ENCODE measurements around the gene GRM3.

GRM3 gene

DNA sequence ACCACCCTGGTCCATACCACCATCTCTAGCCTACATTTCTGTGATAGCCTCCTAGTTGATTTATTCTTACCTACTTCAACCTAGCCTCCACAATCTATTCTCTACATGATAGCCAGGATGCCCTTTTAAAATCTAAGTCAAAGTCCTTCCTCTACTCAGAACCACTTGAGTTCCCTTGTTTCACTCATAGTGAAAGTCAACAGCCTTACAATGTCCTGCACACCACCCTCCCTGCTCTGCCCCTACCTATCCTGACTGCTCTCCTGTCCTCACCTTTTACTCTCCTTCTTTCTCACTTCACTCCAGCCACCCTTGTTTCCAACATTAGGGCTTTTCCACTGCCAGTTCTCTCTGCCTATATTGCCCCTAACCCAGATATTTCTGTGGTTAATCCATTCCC lies 146.7 kb downstream of the GRM3 start:
- no peak for DNase-seq

DNA sequence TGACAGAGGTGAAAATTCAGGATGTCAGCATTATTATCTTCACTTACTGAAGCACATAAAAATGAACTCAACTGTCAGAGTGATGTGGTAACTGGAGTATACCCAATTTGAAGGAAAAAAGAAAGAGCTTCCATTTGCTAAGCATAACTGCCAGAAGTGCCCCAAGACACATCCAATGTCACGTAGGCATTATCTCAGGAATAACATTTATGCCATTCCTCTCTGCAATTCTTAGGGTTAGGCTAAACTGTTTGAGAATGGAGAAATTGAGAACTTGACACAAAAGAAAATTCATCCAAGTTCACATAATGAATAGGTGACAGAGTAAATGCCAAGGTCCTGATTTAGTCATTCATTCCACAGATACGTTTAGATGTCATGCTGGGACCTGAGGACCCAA lies 148.6 kb downstream of the GRM3 start:
- no peak for DNase-seq

DNA sequence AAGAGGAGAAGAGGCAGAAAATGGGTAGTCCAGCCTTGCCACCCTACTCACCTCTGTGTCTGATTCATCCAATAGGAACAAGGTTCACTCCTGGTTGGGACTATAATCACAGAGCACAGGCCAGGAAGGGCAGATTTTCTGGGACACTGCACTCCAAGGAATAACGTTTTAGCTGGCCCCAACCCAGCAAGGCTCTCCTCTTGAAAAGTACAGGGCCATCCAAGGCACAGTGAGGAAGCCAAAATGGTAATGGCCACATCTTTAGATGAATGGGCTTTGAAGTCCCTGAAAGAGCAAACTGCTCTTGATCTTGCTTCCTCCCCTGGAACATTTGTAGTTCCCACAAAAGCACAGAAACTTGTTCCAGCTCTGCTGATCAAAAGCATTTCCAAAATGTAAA lies 149.4 kb downstream of the GRM3 start:
- no peak for DNase-seq

DNA sequence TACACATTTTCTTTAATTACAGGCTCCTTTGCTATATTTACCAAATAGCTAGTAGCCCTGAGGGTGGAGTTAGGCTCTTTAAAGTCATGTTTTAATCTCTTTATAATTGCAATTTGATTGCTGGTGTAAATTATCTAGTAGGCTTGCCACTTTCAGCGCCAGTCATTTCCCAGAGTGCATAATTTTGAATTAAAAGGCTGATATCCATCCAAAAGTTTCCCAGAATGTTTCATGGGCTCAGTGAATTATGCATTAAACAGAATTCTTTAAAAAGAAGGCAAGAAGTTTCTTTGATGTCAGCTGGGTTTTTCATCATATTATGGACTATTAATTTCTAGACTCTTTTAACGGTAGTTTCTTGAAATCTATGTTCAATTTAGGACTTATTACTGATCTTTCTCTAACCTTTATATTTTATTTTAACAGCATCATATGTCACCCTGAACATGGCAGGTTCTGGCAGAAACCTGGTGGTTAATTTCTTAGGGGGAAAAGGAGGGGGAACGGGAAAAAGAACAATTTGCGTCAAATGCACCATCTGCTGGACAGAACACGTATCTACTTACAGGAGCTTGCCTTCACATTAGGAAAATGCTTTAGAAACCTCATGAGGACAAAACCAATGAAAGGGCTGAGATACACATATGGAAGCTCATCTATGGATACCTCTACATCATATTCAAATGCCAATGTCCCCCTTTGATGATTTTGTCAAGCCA lies 171.1 kb downstream of the GRM3 start:
- DNase-seq: no peak

DNA sequence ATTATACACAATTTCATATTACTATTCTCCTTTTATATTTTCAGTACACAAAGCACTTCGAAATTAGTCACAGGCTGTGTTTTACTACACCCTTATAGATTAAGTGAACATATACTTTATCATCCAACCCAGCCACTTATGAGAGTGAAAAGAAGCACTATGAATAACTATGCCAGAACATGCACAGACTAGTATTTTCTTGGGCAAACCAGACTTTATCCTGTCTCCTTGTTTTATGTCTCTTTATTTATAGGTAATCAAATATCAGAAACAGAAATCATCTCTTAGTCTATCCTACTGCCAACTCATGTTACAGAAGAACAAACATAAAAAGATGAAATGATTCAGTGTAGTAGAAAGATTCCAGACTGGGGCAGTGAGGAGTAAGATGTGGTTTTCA lies 171.8 kb downstream of the GRM3 start:
- no peak for DNase-seq

DNA sequence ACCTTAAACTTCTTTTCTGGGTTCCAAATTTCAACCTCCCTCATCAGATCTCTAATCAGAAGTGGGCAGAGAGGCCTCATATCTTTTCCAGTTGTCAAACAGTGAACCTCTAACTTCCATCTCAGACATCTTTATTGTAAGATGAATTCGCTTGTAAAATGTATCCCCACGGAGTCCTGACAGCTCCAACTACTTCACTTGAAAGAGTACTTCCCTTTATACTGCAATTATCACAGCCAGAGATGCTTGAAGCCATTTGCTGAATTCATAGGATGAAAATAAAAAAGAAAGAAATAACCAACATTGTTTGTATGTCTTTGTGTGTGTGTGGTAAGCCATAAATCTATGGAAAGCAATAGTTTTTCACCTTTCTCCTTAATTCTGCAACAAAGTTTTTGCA lies 175.2 kb downstream of the GRM3 start:
- no peak for DNase-seq

DNA sequence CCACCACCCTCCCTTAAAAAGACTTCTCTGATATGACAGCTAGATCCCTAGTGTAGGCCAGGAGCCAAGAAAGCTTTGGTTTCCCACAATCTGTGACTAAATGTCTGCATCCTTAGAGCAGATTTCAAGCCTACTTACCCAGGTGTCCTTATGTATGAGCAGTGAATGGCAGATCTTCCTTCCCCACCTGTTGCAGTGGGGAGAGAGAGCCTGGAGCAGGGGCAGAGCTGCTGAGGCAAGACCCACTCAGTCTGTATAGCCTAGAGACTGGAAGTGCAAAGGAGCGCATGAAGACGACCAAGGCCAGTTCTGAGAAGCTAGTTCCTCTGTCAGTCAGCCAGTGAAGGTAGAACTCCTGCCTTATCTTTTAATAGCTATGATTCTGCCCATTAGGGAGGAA lies 180.1 kb downstream of the GRM3 start:
- no peak for DNase-seq

DNA sequence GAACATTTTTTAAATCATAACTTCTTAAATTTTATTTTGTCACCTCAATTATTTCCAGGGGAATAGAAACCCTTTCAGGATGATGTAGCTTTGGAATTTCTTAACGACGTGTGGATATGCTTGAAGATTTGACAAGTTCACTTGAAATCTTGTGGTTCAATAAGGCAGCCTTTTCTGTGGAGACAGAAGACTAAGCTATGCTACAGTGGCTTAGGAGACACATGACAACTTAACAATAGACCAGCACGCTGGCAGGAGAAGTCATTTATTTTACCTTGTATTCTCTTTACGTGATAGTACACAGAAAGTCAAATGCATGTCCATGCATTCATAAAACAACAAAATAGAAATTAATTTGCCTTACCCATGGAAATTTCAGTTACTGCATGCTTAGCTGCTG lies 181.6 kb downstream of the GRM3 start:
- DNase-seq: no peak

DNA sequence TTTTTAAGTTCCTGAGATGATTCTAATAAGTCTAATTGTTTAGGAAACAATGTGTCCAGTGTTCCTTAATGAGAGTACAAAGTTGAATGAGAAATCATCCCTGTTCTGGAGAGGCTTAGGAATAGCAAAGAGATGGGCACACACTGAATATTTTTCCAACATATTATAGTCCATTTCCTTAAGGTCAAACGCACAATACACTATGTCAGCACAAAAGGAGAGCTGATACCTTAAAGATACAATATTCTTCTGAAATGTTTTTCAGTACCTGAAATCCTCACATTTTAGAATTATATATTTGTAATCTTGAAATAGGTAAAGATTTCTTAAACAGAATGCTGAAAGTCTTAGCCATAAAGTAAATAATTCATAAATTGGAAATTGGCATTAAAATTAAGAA lies 183.2 kb downstream of the GRM3 start:
- no peak for DNase-seq

DNA sequence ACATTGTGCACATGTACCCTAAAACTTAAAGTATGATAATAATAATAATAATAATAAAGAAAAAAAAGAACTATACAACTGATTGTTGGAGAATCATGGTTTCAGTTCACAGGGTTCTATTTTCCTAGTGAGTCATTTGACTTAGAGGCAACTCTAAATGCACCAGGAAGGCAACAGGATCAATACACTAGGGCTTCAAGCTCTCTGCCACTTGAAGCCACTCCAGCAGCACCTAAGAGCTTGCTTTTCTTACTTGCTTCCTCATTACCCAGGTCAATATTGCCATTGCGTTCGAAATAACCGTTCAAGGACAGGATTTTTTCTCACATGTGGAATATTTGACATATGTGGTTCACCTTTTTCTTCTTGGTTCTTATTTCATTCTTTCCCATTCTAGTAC lies 189.7 kb downstream of the GRM3 start:
- no peak for DNase-seq

DNA sequence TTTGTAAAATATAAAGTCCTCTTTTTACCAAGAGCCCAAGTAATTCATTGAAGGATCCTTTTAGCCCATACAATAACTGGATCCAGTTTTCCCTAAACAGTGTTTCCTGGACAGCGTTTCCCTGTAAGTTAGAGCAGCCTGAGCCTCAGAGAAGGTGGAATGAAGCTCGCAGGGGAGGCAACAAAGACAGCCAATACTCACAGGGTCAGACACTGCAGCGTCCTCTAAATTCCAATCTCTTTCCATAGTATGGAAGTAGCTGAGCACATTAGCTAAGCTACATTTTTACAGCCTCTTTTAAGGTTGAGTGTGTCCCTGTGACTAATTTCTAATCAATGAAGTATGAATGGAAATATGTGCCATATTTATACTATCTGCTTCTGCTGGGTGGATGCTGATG lies 193.5 kb downstream of the GRM3 start:
- DNase-seq: no peak

DNA sequence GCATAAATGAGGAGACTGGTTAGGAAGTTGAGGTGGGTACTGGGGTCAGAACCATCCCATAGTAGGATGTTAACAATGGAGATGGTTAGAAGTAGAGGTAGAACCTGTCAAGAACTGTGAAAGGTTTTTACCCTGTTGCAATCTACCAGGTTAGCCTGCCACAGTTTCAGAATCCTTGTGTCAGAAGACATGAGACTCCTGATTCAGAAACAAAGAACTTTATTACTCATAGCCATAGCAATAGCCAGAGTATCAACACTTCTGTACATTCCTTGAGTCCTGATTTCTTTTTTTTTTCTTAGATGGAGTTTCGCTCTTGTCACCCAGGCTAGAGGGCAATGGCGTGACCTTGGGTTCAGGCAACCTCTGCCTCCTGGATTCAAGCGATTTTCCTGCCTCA lies 200.9 kb downstream of the GRM3 start:
- no peak for DNase-seq

DNA sequence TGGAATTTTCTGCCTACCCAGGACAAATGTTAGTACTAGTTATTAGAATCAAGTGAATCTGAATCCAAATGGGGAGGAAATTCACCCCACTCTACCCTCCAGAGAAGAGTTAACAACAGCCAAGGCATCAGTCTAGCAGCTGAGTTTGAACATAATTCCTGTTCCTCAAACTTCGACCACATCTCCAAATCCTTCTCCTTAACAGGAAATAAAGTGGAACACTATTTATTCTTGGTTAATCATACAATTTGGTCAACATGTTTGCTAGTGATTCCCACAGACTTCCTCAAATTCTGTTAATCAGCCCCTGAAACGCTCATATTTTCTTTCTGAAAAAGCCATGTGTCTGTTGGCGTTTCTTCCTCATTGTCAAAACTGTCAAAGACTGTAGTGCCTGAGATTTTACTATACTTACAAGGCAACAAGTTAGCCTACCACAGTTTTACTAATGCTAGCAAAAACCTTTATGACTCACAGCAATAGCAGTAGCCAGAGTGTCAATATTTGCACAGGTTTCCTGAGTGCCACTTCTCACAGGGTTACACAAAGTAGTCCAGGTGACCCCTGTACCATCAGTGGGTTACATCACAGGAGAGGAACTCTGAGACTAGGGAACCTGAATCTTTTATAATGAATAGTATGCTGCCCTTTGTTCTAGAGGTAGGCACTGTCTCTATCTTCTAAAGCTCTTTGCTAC lies 202.9 kb downstream of the GRM3 start:
- no peak for DNase-seq

DNA sequence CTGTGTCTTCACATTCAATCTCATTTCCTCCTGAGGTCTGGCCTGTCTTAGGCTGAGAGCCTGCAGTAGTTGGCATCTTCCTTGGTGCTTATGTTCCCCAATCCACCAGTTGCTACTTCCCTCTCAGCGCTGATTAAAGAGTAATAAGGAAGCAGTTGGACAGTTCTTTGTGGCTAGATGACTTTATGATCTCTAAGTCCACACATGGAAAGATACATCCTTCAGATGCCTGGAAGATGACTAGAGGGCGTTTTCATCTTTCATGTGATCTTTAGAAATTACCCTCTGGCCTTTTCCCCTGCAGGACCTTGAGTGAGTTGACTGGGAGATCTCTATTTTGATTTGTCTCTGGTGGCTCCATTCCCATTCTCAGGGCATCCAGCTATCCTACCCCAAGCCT lies 204.5 kb downstream of the GRM3 start:
- DNase-seq: no peak

DNA sequence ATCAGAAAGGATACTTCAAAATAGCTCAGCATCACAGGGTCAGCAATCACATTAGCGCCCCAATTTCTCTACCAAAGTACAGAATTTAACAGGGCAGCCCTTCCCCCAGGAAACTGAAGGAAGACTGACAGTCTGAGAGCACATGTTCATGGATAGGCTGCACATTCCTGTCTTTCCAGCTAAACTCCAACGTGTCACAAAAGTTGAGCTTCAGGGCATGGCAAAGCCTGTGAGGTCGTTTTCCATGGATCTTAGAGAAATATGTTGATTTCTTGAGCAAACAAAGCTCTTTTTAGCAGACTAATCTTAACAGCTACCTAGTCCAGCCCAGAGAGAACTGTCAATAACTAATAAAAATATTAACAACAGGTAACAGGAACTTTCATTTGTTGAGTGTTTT lies 207.9 kb downstream of the GRM3 start:
- no peak for DNase-seq

DNA sequence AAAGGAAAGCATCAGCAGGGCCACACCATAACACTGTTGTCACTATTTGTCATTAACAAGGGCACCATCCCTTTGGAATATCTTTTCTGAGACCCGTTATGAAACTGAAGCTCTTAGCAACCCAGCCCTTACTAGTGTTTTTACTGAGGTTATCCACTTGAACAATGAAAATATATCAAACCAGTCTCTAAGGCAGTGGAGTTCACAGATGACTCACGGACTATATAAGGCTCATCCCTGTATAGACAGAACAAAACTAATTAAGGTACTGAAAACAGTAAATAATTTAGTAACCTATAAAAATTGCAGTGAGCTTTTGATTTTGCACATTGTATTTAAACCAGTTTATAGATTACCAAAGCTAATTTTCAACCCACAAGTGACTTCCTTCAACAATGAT lies 219.7 kb downstream of the GRM3 start:
- DNase-seq: no peak

DNA sequence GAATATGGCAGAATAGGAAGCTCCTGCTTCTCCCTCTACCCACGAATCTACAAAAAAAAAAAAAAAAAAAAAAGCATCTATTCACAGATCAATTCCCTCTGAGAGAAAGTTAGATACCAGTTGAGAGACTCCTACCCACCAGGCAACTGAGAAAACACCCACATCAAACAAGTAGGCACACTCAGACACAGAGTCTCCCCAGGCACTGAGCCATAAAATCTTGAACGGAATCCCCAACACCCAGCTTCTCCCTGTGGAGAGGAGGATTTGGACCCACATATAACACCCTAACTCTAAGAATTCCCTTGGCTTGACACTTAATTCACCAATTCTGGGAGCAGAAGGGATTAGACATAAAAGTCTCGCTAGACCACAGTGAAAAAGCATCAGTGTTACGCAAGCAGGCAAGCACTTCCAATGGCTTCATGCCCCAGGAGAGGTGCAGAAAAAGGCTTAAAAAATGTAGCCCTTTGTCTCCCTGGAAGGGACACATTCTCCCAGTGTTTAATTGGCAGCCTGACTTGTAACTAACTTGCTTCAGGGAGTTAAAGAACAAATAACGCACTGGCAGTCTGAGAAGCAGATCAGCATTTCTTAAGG lies 223.6 kb downstream of the GRM3 start:
- no peak for DNase-seq

DNA sequence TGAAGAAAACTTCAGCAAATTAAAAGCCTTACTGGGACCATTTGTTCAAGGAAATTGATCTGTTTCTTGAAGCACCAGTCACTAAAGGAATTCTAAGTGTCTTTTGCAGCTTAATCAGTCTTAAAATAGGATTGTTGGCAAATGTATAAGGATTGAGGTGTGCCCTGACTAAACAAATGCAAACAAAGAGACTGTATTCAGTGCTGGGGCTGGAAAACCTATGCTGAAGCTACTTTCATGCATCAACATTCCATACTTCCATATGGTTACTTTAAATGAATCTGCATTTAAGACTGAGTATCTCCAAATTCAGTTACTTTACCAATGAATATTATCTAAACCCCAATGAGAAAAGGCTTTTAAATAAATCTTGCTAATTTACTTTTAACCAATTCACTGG lies 232.4 kb downstream of the GRM3 start:
- no peak for DNase-seq

DNA sequence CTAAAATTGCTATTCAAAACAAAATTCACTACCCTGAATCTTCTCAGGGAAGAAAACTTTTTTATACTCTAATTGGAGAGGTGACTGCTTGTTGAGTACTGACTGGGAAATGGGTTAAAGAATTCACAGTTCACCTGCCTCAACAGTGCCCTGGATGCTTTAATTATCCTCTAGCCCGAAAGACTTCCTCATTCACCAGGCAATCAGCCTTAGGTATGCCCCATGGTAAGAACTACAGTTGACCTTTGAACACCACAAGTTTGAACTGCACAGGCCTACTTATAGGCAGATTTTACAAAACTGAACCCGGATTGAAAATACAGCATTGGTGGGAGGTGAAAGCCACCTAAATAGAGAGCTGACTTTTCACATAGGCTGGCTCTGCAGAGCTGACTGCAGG lies 240.4 kb downstream of the GRM3 start:
- no peak for DNase-seq

DNA sequence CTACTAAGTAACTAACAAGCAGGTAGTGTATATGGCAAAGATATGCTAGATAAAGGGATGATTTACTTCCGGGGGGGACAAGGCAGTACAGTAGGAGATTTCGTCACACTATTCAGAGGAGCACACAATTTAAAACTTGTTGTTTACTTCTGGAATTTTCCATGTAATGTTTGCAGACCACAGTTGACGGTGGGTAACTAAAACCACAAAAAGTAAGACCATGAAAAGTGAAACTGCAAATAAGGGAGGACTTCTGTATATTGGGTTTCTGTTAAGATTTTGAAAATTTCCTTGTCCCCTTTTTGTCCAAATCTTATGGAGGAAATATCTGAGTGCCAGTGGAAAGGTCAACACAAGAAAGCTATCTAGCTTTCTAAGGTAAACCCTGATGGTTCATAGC lies 245.8 kb downstream of the GRM3 start:
- DNase-seq: no peak

DNA sequence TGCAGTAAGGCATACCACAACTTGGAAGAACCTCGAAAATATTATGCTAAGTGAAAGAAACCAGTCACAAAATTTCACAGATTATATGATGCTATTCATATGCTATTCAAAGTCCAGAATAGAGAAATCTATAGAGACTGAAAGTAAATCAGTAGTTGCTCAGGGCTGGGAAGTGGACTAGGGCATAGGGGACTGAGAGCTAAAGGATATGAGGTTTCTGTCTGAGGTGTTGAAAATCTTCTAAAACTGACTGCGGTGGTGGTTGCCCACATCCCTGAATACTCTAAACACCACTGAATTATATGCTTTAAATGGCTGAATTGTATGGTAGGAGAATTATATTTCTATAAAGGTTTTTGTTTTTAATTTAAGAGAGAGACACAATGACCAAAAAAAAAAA lies 254.5 kb downstream of the GRM3 start:
- DNase-seq: no peak

DNA sequence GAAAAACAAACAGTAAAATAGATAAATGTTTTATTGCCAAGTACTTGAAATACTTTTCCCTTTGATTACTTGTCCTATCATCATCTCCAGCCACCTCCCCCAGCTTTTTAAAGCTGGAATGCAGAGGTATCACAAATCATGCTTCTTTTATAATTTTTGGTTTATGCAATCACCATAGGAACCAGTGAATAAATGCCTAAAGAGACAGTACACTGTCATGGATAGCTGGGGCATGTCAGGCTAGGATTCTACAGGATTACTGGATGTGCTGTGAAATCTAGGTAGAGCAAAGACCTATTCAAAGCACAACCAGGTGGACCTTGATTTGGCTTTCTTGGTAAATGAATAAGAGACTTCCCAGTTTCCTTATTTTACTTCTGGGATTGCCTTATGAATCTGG lies 257.2 kb downstream of the GRM3 start:
- no peak for DNase-seq

DNA sequence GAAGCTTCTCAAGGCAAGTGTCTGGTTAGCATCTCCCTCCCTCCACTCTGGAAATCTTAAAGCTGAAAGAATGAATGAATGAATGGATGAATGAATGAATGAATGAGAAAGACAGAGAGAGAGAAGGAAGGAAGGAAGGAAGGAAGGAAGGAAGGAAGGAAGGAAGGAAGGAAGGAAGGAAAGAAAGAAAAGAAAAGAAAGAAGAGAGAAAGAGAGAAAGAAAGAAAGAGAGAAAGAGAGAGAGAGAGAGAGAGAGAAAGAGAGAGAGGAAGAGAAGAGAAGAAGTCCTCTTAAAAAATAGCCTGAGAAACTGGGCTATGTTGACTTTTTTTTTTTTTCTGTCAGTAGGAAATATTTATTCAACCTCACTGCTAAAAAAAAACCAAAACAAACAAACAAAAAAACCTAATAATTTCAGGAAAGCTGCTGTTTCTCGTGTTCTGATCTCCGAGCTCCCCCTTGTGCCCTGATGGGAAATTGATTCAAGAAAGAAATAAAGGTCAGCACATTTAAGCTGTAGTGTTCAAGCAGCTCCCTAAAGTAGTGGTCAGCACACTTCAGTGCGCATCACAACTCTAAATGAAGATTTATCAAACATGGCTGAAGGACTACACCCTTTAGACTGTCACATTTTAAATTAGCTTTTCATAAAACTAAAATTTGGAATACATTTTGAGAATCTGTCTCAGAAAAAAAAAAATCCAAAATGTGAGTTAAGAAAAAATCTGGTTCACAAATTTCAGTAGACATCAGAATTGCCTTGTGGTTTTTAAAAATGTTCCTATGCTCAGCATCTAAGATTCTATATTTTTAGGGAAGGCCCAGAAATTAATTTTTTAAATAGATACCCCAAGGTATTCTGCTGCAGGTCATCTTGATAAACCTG lies 261.5 kb downstream of the GRM3 start:
- no peak for DNase-seq

DNA sequence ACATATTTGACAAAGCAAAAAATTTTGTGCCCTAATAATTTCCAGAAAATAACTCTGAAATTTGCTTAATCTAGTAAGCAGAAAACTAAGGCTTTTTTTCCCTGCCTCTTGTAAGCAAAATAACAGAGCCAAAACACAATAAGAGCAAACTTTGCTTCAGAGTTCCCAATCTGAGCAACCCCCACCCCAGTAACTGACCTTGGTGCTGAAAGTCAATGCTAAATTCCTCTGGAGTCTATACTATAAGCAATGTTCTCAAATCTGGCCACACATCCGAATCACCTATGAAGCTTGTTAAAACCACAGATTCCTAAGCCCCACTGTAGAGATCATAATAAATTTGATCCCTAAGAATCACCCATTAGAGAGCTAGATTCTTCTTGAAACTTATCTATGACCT lies 265.2 kb downstream of the GRM3 start:
- no peak for DNase-seq

Data from cerebellar nuclear complex (tissue), 1 donor.